Neural crest cell (in vitro differentiated cells): ENCODE measurements around the gene B4GALT6. TPM values are rescaled to one million over a fixed set of nuclear protein-coding genes. Genes with fewer than 3 reads are reported as not detected.

ENCODE experiments used
- DNase-seq: peaks from one replicate; pipeline ENCODE4 v3.0.0; 2021; ENCODE audit warnings: low read depth, mixed read lengths, low spot score
- H3K27ac Mint-ChIP-seq: one replicate; pipeline ENCODE4 v1.8.0; 2021; ENCODE audit warnings: mild to moderate bottlenecking, mixed read lengths; ENCODE audit not compliant: unreplicated experiment
- H3K27me3 Mint-ChIP-seq: 2 replicates; pipeline ENCODE4 v1.8.0; 2021; ENCODE audit warnings: low read depth, mild to moderate bottlenecking, mixed read lengths
- H3K36me3 Mint-ChIP-seq: 2 replicates; pipeline ENCODE4 v1.8.0; 2021; ENCODE audit warnings: low read depth, mild to moderate bottlenecking, mixed read lengths
- H3K4me1 Mint-ChIP-seq: 2 replicates; pipeline ENCODE4 v1.8.0; 2021; ENCODE audit warnings: mixed read lengths
- H3K4me3 Mint-ChIP-seq: one replicate; pipeline ENCODE4 v1.8.0; 2021; ENCODE audit warnings: mild to moderate bottlenecking, mixed read lengths
- H3K9me3 Mint-ChIP-seq: 2 replicates; pipeline ENCODE4 v1.8.0; 2021; ENCODE audit warnings: mixed read lengths
- CTCF ChIP-seq: fragments of 200-600 bp; sonication (generic); conservative IDR thresholded peaks from 2 replicates; pipeline ENCODE4 v1.5.0; 2021; ENCODE audit warnings: antibody characterized with exemption, mild to moderate bottlenecking
- total RNA-seq: library from RNA; stranded (reverse); gene quantifications from 2 replicates; pipeline ENCODE4 v1.2.1, GENCODE V29; 2021

Gene B4GALT6
- total RNA-seq, 1 donor from 2014 or later, result 43.4 TPM

- no peaks in the 10 kb centered on the region for H3K27me3 Mint-ChIP-seq
- H3K4me1 Mint-ChIP-seq, result peaks cover 3% of the 10 kb centered on the region
- H3K27ac Mint-ChIP-seq, result no peak overlapping the region
- no peak for DNase-seq
- H3K36me3 Mint-ChIP-seq, result no peaks in the 10 kb centered on the region
- no peaks in the 10 kb centered on the region for H3K9me3 Mint-ChIP-seq
- H3K4me3 Mint-ChIP-seq, result no peak overlapping the region
- no peak for TF ChIP-seq CTCF
These were observed 106.3 kb downstream of the B4GALT6 start for GRCh38 chr18:31578126-31578525.

GRCh38 chr18:31577195-31577594 lies 107.2 kb downstream of the B4GALT6 start:
- H3K27ac Mint-ChIP-seq, result no peak overlapping the region
- H3K9me3 Mint-ChIP-seq, result no peaks in the 10 kb centered on the region
- no peaks in the 10 kb centered on the region for H3K27me3 Mint-ChIP-seq
- no peaks in the 10 kb centered on the region for H3K36me3 Mint-ChIP-seq
- peaks cover 3% of the 10 kb centered on the region for H3K4me1 Mint-ChIP-seq
- no peak for TF ChIP-seq CTCF
- H3K4me3 Mint-ChIP-seq, result no peak overlapping the region
- DNase-seq, result no peak

- no peak for DNase-seq
- Mint-ChIP-seq H3K27me3 (no peaks in the 10 kb centered on the region), H3K4me1 (peaks cover 9% of the 10 kb centered on the region), H3K4me3 (no peak overlapping the region), H3K9me3 (no peaks in the 10 kb centered on the region), H3K27ac (no peak overlapping the region), H3K36me3 (no peaks in the 10 kb centered on the region)
- no peak for TF ChIP-seq CTCF
These were observed 107.7 kb downstream of the B4GALT6 start for GRCh38 chr18:31576670-31577069.

GRCh38 chr18:31575515-31576257 lies 108.7 kb downstream of the B4GALT6 start:
- Mint-ChIP-seq H3K9me3 (no peaks in the 10 kb centered on the region), H3K27ac (no peak overlapping the region), H3K4me3 (no peak overlapping the region), H3K4me1 (peaks cover 13% of the 10 kb centered on the region), H3K27me3 (no peaks in the 10 kb centered on the region), H3K36me3 (no peaks in the 10 kb centered on the region)
- TF ChIP-seq CTCF, result no peak
- no peak for DNase-seq

- Mint-ChIP-seq H3K4me3 (no peak overlapping the region), H3K36me3 (no peaks in the 10 kb centered on the region), H3K27ac (no peak overlapping the region), H3K4me1 (peaks cover 13% of the 10 kb centered on the region), H3K27me3 (no peaks in the 10 kb centered on the region), H3K9me3 (no peaks in the 10 kb centered on the region)
- no peak for TF ChIP-seq CTCF
- DNase-seq, result no peak
These were observed 110.0 kb downstream of the B4GALT6 start for GRCh38 chr18:31574359-31574758.

Other genes starting within 250 kb of the B4GALT6 start
- not detected in 2 replicates for gene DSG3, start 236.8 kb downstream of the B4GALT6 start, total RNA-seq
- gene DSG2, start 186.4 kb downstream of the B4GALT6 start, total RNA-seq, result 18.4 and 19.4 TPM in 2 replicates
- gene TTR, start 92.7 kb downstream of the B4GALT6 start, total RNA-seq, result not detected in 2 replicates
- gene SLC25A52, start 76.3 kb upstream of the B4GALT6 start, total RNA-seq, result not detected in 2 replicates